Naive B cell (primary cell): ENCODE results near the gene PPM1M. TPM values are rescaled to one million over a fixed set of nuclear protein-coding genes. Genes with fewer than 3 reads are reported as not detected.
"Not testable (repeated sequence)": the region's sequence is repeated elsewhere in the genome, so short reads cannot be mapped to it uniquely, and the experiment has no call there.

Experiments used
- ATAC-seq, 2 donors: fragments of 150-1000 bp; cut with Tn5 transposase; 2 replicates each; pipeline ENCODE4 v1.10.0; 2021; ENCODE audit warnings: low read depth in 2 of 2, mild to moderate bottlenecking in 2 of 2, moderate library complexity in 2 of 2
- DNase-seq: peaks from one replicate; pipeline ENCODE4 v3.0.0; 2022
- H3K27ac Mint-ChIP-seq, 6 donors: one replicate each; pipeline ENCODE4 v1.8.0; 2020 to 2022; ENCODE audit warnings: mild to moderate bottlenecking in 6 of 6, mixed read lengths in 6 of 6, moderate library complexity in 5 of 6, inconsistent platforms in 2 of 6
- H3K27me3 Mint-ChIP-seq, 3 donors: one replicate each; pipeline ENCODE4 v1.8.0; 2021 to 2022; ENCODE audit warnings: mixed read lengths in 3 of 3, mild to moderate bottlenecking in 1 of 3
- H3K36me3 Mint-ChIP-seq, 2 donors: one replicate each; pipeline ENCODE4 v1.8.0; 2020 to 2022; ENCODE audit warnings: mixed read lengths in 2 of 2, inconsistent platforms in 1 of 2, mild to moderate bottlenecking in 1 of 2
- H3K4me1 Mint-ChIP-seq, 3 donors: one replicate each; pipeline ENCODE4 v1.8.0; 2020 to 2022; ENCODE audit warnings: mixed read lengths in 3 of 3, inconsistent platforms in 1 of 3, mild to moderate bottlenecking in 1 of 3, moderate library complexity in 1 of 3
- H3K4me3 Mint-ChIP-seq, 8 donors: one replicate each; pipeline ENCODE4 v1.8.0; 2020 to 2022; ENCODE audit warnings: mild to moderate bottlenecking in 8 of 8, mixed read lengths in 8 of 8, moderate library complexity in 8 of 8, inconsistent platforms in 2 of 8
- H3K9me3 Mint-ChIP-seq, 7 donors: one replicate each; pipeline ENCODE4 v1.8.0; 2020 to 2022; ENCODE audit warnings: mixed read lengths in 7 of 7, mild to moderate bottlenecking in 5 of 7, inconsistent platforms in 2 of 7, moderate library complexity in 1 of 7
- polyA plus RNA-seq, 6 donors: library from polyadenylated mRNA; unstranded; fragments of 300-500 nt; fragmentation: Illumina TruSeq; gene quantifications; one replicate each; pipeline ENCODE4 v1.2.3, GENCODE V29; 2021; ENCODE audit warnings: low read depth in 6 of 6

The PPM1M gene
- polyA plus RNA-seq, 6 donors from 2014 or later = 16.8 to 38.5 (median 21.4) TPM

- no peak for DNase-seq
- Mint-ChIP-seq H3K9me3 (no peaks in the 10 kb centered on the region), H3K4me3 (peak overlapping the region in 1 of 8 donors; percentile 6), H3K27me3 (no peaks in the 10 kb centered on the region), H3K27ac (peak overlapping the region in 3 of 6 donors; percentile 52 to 91 (median 77)), H3K4me1 (peaks cover 28 to 63% (median 49%) of the 10 kb centered on the region in 3 donors), H3K36me3 (peaks cover 8 to 15% of the 10 kb centered on the region in 2 donors)
- ATAC-seq = no peak
Observed at GRCh38 chr3:52269776-52270175, 24.2 kb downstream of the PPM1M start.

GRCh38 chr3:52270252-52270754 lies 24.7 kb downstream of the PPM1M start:
- Mint-ChIP-seq H3K9me3 (no peaks in the 10 kb centered on the region), H3K27me3 (no peaks in the 10 kb centered on the region), H3K4me1 (peaks cover 30 to 69% (median 51%) of the 10 kb centered on the region in 3 donors), H3K4me3 (peak overlapping the region in 5 of 8 donors; percentile 6 to 70 (median 25)), H3K36me3 (peaks cover 8 to 14% of the 10 kb centered on the region in 2 donors), H3K27ac (peak overlapping the region in 5 of 6 donors; percentile 54 to 91 (median 80))
- ATAC-seq = peak; percentile 35 to 59
- no peak for DNase-seq

GRCh38 chr3:52272172-52272571 lies 26.6 kb downstream of the PPM1M start:
- H3K36me3 Mint-ChIP-seq = peaks cover 4 to 15% of the 10 kb centered on the region in 2 donors
- H3K9me3 Mint-ChIP-seq, DNase-seq, ATAC-seq, H3K27me3 Mint-ChIP-seq: not testable (repeated sequence)
- peaks cover 45 to 86% (median 68%) of the 10 kb centered on the region in 3 donors for H3K4me1 Mint-ChIP-seq
- H3K27ac Mint-ChIP-seq = peak overlapping the region in 3 of 6 donors; percentile 77 to 78 (median 77)
- H3K4me3 Mint-ChIP-seq = peak overlapping the region in 3 of 8 donors; percentile 12 to 40 (median 18)

- Mint-ChIP-seq H3K27me3 (no peaks in the 10 kb centered on the region), H3K27ac (peak overlapping the region in 2 of 6 donors; percentile 34 to 49), H3K4me1 (peaks cover 46 to 86% (median 74%) of the 10 kb centered on the region in 3 donors), H3K9me3 (no peaks in the 10 kb centered on the region), H3K36me3 (peaks cover 4 to 15% of the 10 kb centered on the region in 2 donors), H3K4me3 (peak overlapping the region in 2 of 8 donors; percentile 12 to 13)
- ATAC-seq = no peak
- no peak for DNase-seq
Observed at GRCh38 chr3:52272831-52273230, 27.3 kb downstream of the PPM1M start.

GRCh38 chr3:52274781-52275180 lies 29.2 kb downstream of the PPM1M start:
- peaks cover 49 to 83% (median 73%) of the 10 kb centered on the region in 3 donors for H3K4me1 Mint-ChIP-seq
- H3K27ac Mint-ChIP-seq = peak overlapping the region in 2 of 6 donors; percentile 81 to 85
- not testable (repeated sequence) for ATAC-seq, H3K9me3 Mint-ChIP-seq, H3K27me3 Mint-ChIP-seq, DNase-seq, H3K36me3 Mint-ChIP-seq
- H3K4me3 Mint-ChIP-seq = peak overlapping the region in 5 of 8 donors; percentile 2 to 98 (median 79)

GRCh38 chr3:52277071-52277964 lies 31.8 kb downstream of the PPM1M start:
- peak overlapping the region; percentile 96 to 100 (median 98) for H3K4me3 Mint-ChIP-seq
- peaks cover 34 to 63% (median 51%) of the 10 kb centered on the region in 3 donors for H3K4me1 Mint-ChIP-seq

GRCh38 chr3:52277972-52278509 lies 32.5 kb downstream of the PPM1M start:
- Mint-ChIP-seq H3K27ac (peak overlapping the region; percentile 95 to 99 (median 99)), H3K9me3 (no peaks in the 10 kb centered on the region), H3K4me1 (peaks cover 30 to 58% (median 46%) of the 10 kb centered on the region in 3 donors), H3K36me3 (peaks cover 0 to 9% of the 10 kb centered on the region in 2 donors), H3K27me3 (no peaks in the 10 kb centered on the region), H3K4me3 (peak overlapping the region; percentile 96 to 100 (median 98))
- ATAC-seq (peak; percentile 69 to 71), DNase-seq (peak; percentile 86)

More at GRCh38 chr3:52277071-52277964, 31.8 kb downstream of the PPM1M start:
- no peaks in the 10 kb centered on the region for H3K27me3 Mint-ChIP-seq
- peak overlapping the region; percentile 87 to 99 (median 96) for H3K27ac Mint-ChIP-seq
- DNase-seq (peak; percentile 50), ATAC-seq (peak; percentile 8 to 11)
- H3K36me3 Mint-ChIP-seq = peaks cover 0 to 9% of the 10 kb centered on the region in 2 donors
- H3K9me3 Mint-ChIP-seq = no peaks in the 10 kb centered on the region

GRCh38 chr3:52278510-52279069 lies 33.0 kb downstream of the PPM1M start, which contains the start of gene WDR82:
Gene WDR82, minus strand, starts transcription at chr3:52278649. Its CDS starts 288 bp downstream, at chr3:52278361.
- H3K27me3 Mint-ChIP-seq = no peaks in the 10 kb centered on the region

GRCh38 chr3:52279596-52279995 lies 34.0 kb downstream of the PPM1M start:
- peaks cover 0 to 9% of the 10 kb centered on the region in 2 donors for H3K36me3 Mint-ChIP-seq
- ATAC-seq (no peak), DNase-seq (no peak)
- H3K27ac Mint-ChIP-seq = peak overlapping the region in 4 of 6 donors; percentile 49 to 99 (median 78)
- H3K9me3 Mint-ChIP-seq = no peaks in the 10 kb centered on the region
- H3K4me3 Mint-ChIP-seq = peak overlapping the region; percentile 42 to 99 (median 96)
- peaks cover 26 to 43% (median 33%) of the 10 kb centered on the region in 3 donors for H3K4me1 Mint-ChIP-seq
- H3K27me3 Mint-ChIP-seq = no peaks in the 10 kb centered on the region

More at GRCh38 chr3:52278510-52279069, 33.0 kb downstream of the PPM1M start, which contains the start of gene WDR82:
- H3K4me3 Mint-ChIP-seq = peak within 1 kb of the TSS; percentile 96 to 100 (median 98)
- peaks cover 30 to 53% (median 41%) of the 10 kb centered on the region in 3 donors for H3K4me1 Mint-ChIP-seq
- H3K9me3 Mint-ChIP-seq = no peaks in the 10 kb centered on the region
- ATAC-seq (peak; percentile 87), DNase-seq (peak; percentile 96)
- H3K27ac Mint-ChIP-seq = peak within 1 kb of the TSS; percentile 95 to 99 (median 99)
- peaks cover 0 to 9% of the 10 kb centered on the region in 2 donors for H3K36me3 Mint-ChIP-seq

- peaks cover 26 to 39% (median 31%) of the 10 kb centered on the region in 3 donors for H3K4me1 Mint-ChIP-seq
- no peak for DNase-seq
- ATAC-seq = no peak
- H3K36me3 Mint-ChIP-seq = peaks cover 0 to 9% of the 10 kb centered on the region in 2 donors
- H3K27ac Mint-ChIP-seq = peak overlapping the region in 1 of 6 donors; percentile 49
- H3K9me3 Mint-ChIP-seq = no peaks in the 10 kb centered on the region
- peak overlapping the region in 3 of 8 donors; percentile 28 to 99 (median 98) for H3K4me3 Mint-ChIP-seq
- no peaks in the 10 kb centered on the region for H3K27me3 Mint-ChIP-seq
Observed at GRCh38 chr3:52280050-52280461, 34.5 kb downstream of the PPM1M start.

- DNase-seq (no peak), ATAC-seq (no peak)
- Mint-ChIP-seq H3K9me3 (no peaks in the 10 kb centered on the region), H3K27me3 (no peaks in the 10 kb centered on the region), H3K36me3 (peaks cover 0 to 7% of the 10 kb centered on the region in 2 donors), H3K4me3 (peak overlapping the region in 2 of 8 donors; percentile 47 to 69), H3K27ac (peak overlapping the region in 3 of 6 donors; percentile 36 to 82 (median 37)), H3K4me1 (peaks cover 14 to 25% (median 18%) of the 10 kb centered on the region in 3 donors)
Observed at GRCh38 chr3:52281981-52282801, 36.6 kb downstream of the PPM1M start.

GRCh38 chr3:52283306-52283705 lies 37.7 kb downstream of the PPM1M start:
- Mint-ChIP-seq H3K9me3 (no peaks in the 10 kb centered on the region), H3K27ac (no peak overlapping the region)
- no peak for DNase-seq

More at GRCh38 chr3:52283306-52283705, 37.7 kb downstream of the PPM1M start:
- Mint-ChIP-seq H3K36me3 (no peaks in the 10 kb centered on the region), H3K27me3 (no peaks in the 10 kb centered on the region), H3K4me1 (peaks cover 9 to 27% (median 17%) of the 10 kb centered on the region in 3 donors), H3K4me3 (peak overlapping the region in 1 of 8 donors; percentile 33)
- no peak for ATAC-seq
